ENCODE results near the gene MUC2. TPM values are rescaled to one million over a fixed set of nuclear protein-coding genes. Genes with fewer than 3 reads are reported as not detected.

Gene MUC2
- total and polyA plus RNA-seq, 2 donors (not counting 1 experiment from before 2014, with no cell fraction given) = not detected

- no peak overlapping the region for H3K4me3 Mint-ChIP-seq
- Histone ChIP-seq H3K9me3 (ENCODE audit: control extremely low read depth in 1 of 3, control insufficient read depth in 2 of 3, insufficient read depth in 1 of 3, low read length in 2 of 3) (no peaks in the 10 kb centered on the region), H3K27ac (ENCODE audit: low read length in 2 of 2) (no peak overlapping the region), H3K27me3 (replicated peaks in 1 of 4; ENCODE audit: control extremely low read depth in 1 of 4, control insufficient read depth in 3 of 4, insufficient read depth in 4 of 4, low read length in 3 of 4) (no peaks in the 10 kb centered on the region), H3K9ac (ENCODE audit: low read length) (no peak overlapping the region), H3K79me2 (ENCODE audit: control insufficient read depth, insufficient read depth, low read length) (no peaks in the 10 kb centered on the region), H3K4me2 (replicated peaks; ENCODE audit: low read depth, low read length, poor library complexity, severe bottlenecking) (no peak overlapping the region), H3K4me3 (ENCODE audit: control extremely low read depth in 1 of 5, extremely low read depth in 1 of 5, insufficient read depth in 1 of 5, low read depth in 2 of 5, low read length in 4 of 5) (no peak overlapping the region), H4K20me1 (ENCODE audit: control insufficient read depth, insufficient read depth, low read length, poor library complexity, severe bottlenecking) (no peaks in the 10 kb centered on the region), H2AFZ (ENCODE audit: insufficient read depth, low read depth, low read length, poor library complexity, severe bottlenecking) (no peak overlapping the region), H3K36me3 (replicated peaks in 1 of 2; ENCODE audit: control extremely low read depth in 1 of 2, control insufficient read depth in 1 of 2, extremely low read depth in 1 of 2, insufficient read depth in 2 of 2, low read length in 1 of 2) (no peaks in the 10 kb centered on the region), H3K4me1 (ENCODE audit: control insufficient read depth in 2 of 2, insufficient read depth in 2 of 2, low read length in 2 of 2) (no peaks in the 10 kb centered on the region)
- intact Hi-C loops (cut with micrococcal nuclease) = no loop called here
- no peaks in the 10 kb centered on the region for H3K4me1 Mint-ChIP-seq
- no peak for DNase-seq
- H3K27ac Mint-ChIP-seq = no peak overlapping the region
- TF ChIP-seq EZH2 (IDR thresholded peaks at IDR 0.05; ENCODE audit: borderline replicate concordance, insufficient read depth, low read depth, low read length, poor library complexity, severe bottlenecking) = no peak
- no peak for TF ChIP-seq CTCF (IDR thresholded peaks at IDR 0.05)
- WGBS (ENCODE audit: insufficient coverage) = 88% methylated on average over 13 of the region's 16 CpGs
- no peak for ATAC-seq (ENCODE audit: low read depth)
- CTCF ChIA-PET = no interaction called here
- peaks cover 3% of the 10 kb centered on the region for H3K27me3 Mint-ChIP-seq
- H3K9me3 Mint-ChIP-seq (ENCODE audit: insufficient read depth) = no peaks in the 10 kb centered on the region
- POLR2A ChIA-PET = no interaction called here
Observed at GRCh38 chr11:1040428-1041148, 34.1 kb upstream of the MUC2 start.

GRCh38 chr11:1041149-1041467 is 33.6 kb upstream of the MUC2 start:
- Mint-ChIP-seq H3K4me3 (no peak overlapping the region), H3K9me3 (ENCODE audit: insufficient read depth) (no peaks in the 10 kb centered on the region), H3K4me1 (no peaks in the 10 kb centered on the region), H3K27me3 (peaks cover 3% of the 10 kb centered on the region), H3K27ac (no peak overlapping the region)
- no peak overlapping the region for H3K27ac ChIP-seq (ENCODE audit: low read length in 2 of 2)
- 80% methylated on average over 8 of the region's 8 CpGs for WGBS (ENCODE audit: insufficient coverage)
- H3K36me3 ChIP-seq (replicated peaks in 1 of 2; ENCODE audit: control extremely low read depth in 1 of 2, control insufficient read depth in 1 of 2, extremely low read depth in 1 of 2, insufficient read depth in 2 of 2, low read length in 1 of 2) = no peaks in the 10 kb centered on the region
- H3K4me3 ChIP-seq (ENCODE audit: control extremely low read depth in 1 of 5, extremely low read depth in 1 of 5, insufficient read depth in 1 of 5, low read depth in 2 of 5, low read length in 4 of 5) = no peak overlapping the region
- no peaks in the 10 kb centered on the region for H3K9me3 ChIP-seq (ENCODE audit: control extremely low read depth in 1 of 3, control insufficient read depth in 2 of 3, insufficient read depth in 1 of 3, low read length in 2 of 3)
- H3K4me2 ChIP-seq (replicated peaks; ENCODE audit: low read depth, low read length, poor library complexity, severe bottlenecking) = no peak overlapping the region
- H4K20me1 ChIP-seq (ENCODE audit: control insufficient read depth, insufficient read depth, low read length, poor library complexity, severe bottlenecking) = no peaks in the 10 kb centered on the region
- H3K79me2 ChIP-seq (ENCODE audit: control insufficient read depth, insufficient read depth, low read length) = no peaks in the 10 kb centered on the region
- no peaks in the 10 kb centered on the region for H3K4me1 ChIP-seq (ENCODE audit: control insufficient read depth in 2 of 2, insufficient read depth in 2 of 2, low read length in 2 of 2)
- intact Hi-C loops (cut with micrococcal nuclease) = no loop called here
- no peak overlapping the region for H3K9ac ChIP-seq (ENCODE audit: low read length)
- no peak overlapping the region for H2AFZ ChIP-seq (ENCODE audit: insufficient read depth, low read depth, low read length, poor library complexity, severe bottlenecking)
- TF ChIP-seq CTCF (IDR thresholded peaks at IDR 0.05) = no peak
- no peak for TF ChIP-seq EZH2 (IDR thresholded peaks at IDR 0.05; ENCODE audit: borderline replicate concordance, insufficient read depth, low read depth, low read length, poor library complexity, severe bottlenecking)
- ChIA-PET CTCF (no interaction called here), POLR2A (no interaction called here)
- no peak for ATAC-seq (ENCODE audit: low read depth)
- DNase-seq = no peak
- H3K27me3 ChIP-seq (replicated peaks in 1 of 4; ENCODE audit: control extremely low read depth in 1 of 4, control insufficient read depth in 3 of 4, insufficient read depth in 4 of 4, low read length in 3 of 4) = no peaks in the 10 kb centered on the region
